Erythroblast (primary cell): ENCODE results near the gene DYNLRB2.

Experiments used
- DNase-seq, 2 experiments: peaks; one replicate each; lab custom pipeline; 2025; lab: John Stamatoyannopoulos, UW
- GATA1 ChIP-seq: IDR thresholded peaks from 2 replicates; pipeline ENCODE4 v1.6.1; 2011; ENCODE audit warnings: low read depth, mild to moderate bottlenecking, control low read depth, low read length, moderate library complexity
- POLR2A ChIP-seq: IDR thresholded peaks from 2 replicates; pipeline ENCODE4 v1.6.1; 2011; ENCODE audit warnings: mild to moderate bottlenecking, low read length

Gene DYNLRB2

GRCh38 chr16:80527297-80527696 lies 13.5 kb upstream of the DYNLRB2 start:
- TF ChIP-seq POLR2A (no peak), GATA1 (no peak)
- DNase-seq = peak; percentile 36 to 57

GRCh38 chr16:80530479-80530878 lies 10.3 kb upstream of the DYNLRB2 start:
- no peak for DNase-seq
- TF ChIP-seq POLR2A = no peak

DNA sequence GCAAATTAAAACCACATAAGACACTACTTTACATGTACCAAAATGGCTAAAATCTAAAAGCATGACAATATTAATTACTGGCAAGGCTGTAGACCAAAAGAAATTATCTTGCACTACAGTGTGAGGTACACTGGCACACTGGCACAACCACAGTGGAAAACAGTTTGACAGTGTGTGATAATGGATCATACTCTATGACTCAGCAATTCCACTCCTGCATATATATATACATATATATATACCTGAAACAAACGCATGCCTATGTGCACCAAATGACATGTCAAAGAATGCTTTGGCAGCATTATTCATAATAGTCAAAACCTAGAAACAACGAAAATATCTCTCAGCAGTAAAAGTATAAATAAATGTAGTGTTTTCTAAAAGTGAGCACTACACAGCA lies 4.6 kb upstream of the DYNLRB2 start:
- TF ChIP-seq GATA1 (no peak), POLR2A (no peak)
- DNase-seq = peak; percentile 17 to 18

- DNase-seq = no peak
- no peak for TF ChIP-seq POLR2A
- no peak for TF ChIP-seq GATA1
Observed at GRCh38 chr16:80541306-80541694, 507 bp downstream of the DYNLRB2 start.

- TF ChIP-seq POLR2A = no peak
- TF ChIP-seq GATA1 = no peak
- DNase-seq = no peak
Observed at GRCh38 chr16:80543162-80543561, 2.4 kb downstream of the DYNLRB2 start.

GRCh38 chr16:80544326-80544725 lies 3.5 kb downstream of the DYNLRB2 start:
- DNase-seq = no peak
- no peak for TF ChIP-seq GATA1
- no peak for TF ChIP-seq POLR2A

DNA sequence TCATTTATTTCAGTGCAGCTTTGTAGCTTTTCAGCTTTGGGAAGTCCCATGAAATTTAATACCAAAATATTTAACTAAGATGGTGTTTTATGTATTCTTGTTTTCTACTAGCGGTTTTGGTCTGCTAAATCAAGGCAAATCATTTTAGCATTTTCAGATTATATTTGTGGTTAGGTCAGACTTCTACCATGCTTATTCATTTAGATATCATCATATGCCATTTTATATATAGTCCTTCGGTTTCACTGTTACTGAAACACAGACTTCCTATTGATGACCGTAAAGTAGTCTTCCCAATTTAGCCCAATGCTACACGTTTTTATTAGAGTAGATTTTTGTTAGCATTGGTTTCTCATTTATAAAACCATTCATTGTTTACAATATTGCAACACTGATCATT lies 5.5 kb downstream of the DYNLRB2 start:
- no peak for TF ChIP-seq GATA1
- no peak for TF ChIP-seq POLR2A
- no peak for DNase-seq

- DNase-seq = no peak
- TF ChIP-seq GATA1 (no peak), POLR2A (no peak)
Observed at GRCh38 chr16:80547145-80547544, 6.4 kb downstream of the DYNLRB2 start.

DNA sequence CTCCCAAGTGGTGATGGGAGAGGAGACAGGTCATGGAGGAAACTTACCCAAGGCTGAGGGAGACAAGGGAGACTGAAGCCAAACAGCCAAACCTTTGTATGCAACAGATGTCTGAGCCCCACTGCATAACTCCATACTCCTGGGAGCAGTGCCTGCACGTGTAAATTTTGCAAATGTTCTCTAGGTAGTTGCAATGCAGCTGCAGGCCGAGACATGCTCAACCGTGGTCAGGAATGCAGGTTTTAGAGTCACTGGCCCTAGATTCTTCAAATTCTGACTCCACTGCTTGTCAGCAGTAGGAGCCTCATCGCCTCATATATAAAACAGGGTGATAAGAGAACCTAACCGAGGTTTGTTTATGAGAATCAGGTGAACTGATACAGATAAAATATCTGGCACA lies 11.5 kb downstream of the DYNLRB2 start:
- no peak for DNase-seq
- TF ChIP-seq GATA1 (no peak), POLR2A (no peak)

DNA sequence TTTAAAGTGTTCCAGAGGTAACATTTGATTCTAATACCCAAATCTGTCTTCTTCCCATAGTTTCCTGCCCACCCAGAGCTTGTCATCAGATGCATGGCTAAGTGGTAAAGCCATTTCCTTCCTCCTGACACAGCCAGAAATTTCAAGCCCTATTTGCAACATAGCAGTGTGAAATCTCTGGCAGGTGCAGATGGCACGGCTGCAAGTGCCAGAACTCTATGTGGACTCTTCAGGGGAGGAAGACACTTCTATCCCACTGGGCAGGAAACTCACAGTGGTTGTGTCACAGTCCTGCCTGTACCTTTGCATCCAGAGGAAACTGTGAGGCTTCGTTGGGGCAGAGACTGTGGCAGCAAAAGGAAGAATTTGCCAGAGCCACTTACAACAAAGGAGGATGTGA lies 13.2 kb downstream of the DYNLRB2 start:
- no peak for DNase-seq
- no peak for TF ChIP-seq POLR2A
- no peak for TF ChIP-seq GATA1

- no peak for DNase-seq
- TF ChIP-seq GATA1 (no peak), POLR2A (no peak)
Observed at GRCh38 chr16:80556481-80556880, 15.7 kb downstream of the DYNLRB2 start.

GRCh38 chr16:80557037-80557436 lies 16.2 kb downstream of the DYNLRB2 start:
- no peak for TF ChIP-seq POLR2A
- TF ChIP-seq GATA1 = no peak

GRCh38 chr16:80559369-80559768 lies 18.6 kb downstream of the DYNLRB2 start:
- TF ChIP-seq POLR2A = no peak
- TF ChIP-seq GATA1 = no peak
- DNase-seq = no peak

More at GRCh38 chr16:80557037-80557436, 16.2 kb downstream of the DYNLRB2 start:
- DNase-seq = no peak

GRCh38 chr16:80563066-80563465 lies 22.3 kb downstream of the DYNLRB2 start:
- TF ChIP-seq POLR2A (no peak), GATA1 (no peak)
- DNase-seq = no peak

- TF ChIP-seq GATA1 (no peak), POLR2A (no peak)
- DNase-seq = no peak
Observed at GRCh38 chr16:80564394-80564793, 23.6 kb downstream of the DYNLRB2 start.

DNA sequence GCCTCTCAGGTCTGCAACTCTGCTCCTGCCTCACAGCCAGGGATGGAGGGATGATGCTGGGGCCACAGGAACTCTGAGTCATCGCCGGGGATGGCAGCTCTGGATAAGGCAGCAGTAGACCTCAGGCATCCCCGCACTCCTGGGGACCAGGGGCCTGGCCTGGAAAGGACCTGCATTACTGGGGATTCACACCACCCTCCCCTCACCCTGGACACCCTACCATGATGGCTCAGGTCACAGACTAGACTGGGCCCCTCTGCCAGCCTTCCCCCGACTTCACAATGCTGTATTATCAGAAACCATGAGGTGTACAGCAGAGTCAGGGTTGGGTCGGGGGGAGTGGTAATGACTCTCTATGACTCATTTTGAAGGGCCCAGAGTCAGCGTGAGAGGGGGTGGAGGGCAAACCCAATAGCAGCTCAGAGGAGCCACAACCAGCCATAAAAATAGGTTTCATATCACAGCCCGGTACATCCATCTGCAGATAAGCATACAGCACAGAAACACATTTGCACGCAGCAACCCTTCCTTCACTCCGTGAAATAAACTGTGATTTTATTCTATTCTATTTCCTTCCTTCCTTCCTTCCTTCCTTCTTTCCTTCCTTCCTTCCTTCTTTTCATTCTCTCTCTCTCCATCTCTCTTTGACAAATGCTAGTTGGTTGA lies 28.8 kb downstream of the DYNLRB2 start:
- DNase-seq = no peak
- TF ChIP-seq GATA1 = no peak
- TF ChIP-seq POLR2A = no peak
